Suprapubic skin (tissue), 4 donors: ENCODE results near the gene CYBC1.

ENCODE experiments used
- EP300 ChIP-seq: sonication (generic); formaldehyde crosslinking; IDR thresholded peaks from one replicate; pipeline ENCODE4 v1.6.1; 2017; ENCODE audit warnings: antibody characterized with exemption
- POLR2A ChIP-seq, 2 donors: fragments of 450-650 bp; IDR thresholded peaks; one replicate each; pipeline ENCODE4 v1.6.1; 2017; ENCODE audit warnings: antibody characterized with exemption in 2 of 2, mild to moderate bottlenecking in 2 of 2, moderate library complexity in 2 of 2
- POLR2AphosphoS5 ChIP-seq, 3 donors: sonication (generic); formaldehyde crosslinking; IDR thresholded peaks; one replicate each; pipeline ENCODE4 v1.6.1; 2017; ENCODE audit warnings: antibody characterized with exemption in 3 of 3
- TF ChIP-seq, protein P1 (sequence below), 2 donors: fragments of 200-600 bp in 1 of 2; fragments of 450-650 bp in 1 of 2; sonication (generic) in 1 of 2; IDR thresholded peaks; one replicate each; pipeline ENCODE4 v1.5.1; 2016 to 2019; ENCODE audit warnings: antibody characterized with exemption in 2 of 2, mild to moderate bottlenecking in 1 of 2, moderate library complexity in 1 of 2

DNA sequence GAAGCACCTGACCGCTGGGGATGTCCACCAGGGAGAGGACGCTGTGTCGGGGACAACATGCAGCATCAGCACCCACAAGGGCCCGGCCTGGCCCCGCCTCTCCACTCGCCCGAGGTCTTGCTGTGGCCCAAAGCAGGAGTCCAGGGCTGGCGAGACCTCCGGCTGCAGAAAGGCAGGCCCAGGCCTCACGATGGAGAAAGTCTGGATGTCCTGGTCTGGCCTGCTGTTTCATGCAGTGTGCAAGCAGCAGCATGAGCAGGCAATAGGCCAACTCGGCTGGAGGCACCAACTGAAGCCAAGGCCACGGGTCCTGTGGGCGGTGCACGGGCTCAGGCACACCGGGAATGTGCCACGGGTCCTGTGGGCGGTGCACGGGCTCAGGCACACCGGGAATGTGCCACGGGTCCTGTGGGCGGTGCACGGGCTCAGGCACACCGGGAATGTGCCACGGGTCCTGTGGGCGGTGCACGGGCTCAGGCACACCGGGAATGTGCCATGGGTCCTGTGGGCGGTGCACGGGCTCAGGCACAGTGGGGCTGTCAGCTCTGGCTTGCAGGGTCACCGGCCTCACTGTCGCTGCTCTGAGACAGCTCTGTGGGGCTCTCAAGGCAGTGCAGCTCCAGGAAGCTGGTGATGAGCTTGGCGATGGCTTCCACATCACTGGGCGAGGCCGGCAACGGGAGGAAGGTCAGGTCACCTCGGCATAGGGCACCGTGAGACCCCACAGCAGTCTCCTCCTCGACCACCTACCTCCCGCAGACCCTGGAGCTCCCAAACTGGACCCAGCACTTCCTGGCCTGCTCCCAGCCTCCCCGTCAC is 6.9 kb downstream of the CYBC1 start:
- TF ChIP-seq, protein P1, sequence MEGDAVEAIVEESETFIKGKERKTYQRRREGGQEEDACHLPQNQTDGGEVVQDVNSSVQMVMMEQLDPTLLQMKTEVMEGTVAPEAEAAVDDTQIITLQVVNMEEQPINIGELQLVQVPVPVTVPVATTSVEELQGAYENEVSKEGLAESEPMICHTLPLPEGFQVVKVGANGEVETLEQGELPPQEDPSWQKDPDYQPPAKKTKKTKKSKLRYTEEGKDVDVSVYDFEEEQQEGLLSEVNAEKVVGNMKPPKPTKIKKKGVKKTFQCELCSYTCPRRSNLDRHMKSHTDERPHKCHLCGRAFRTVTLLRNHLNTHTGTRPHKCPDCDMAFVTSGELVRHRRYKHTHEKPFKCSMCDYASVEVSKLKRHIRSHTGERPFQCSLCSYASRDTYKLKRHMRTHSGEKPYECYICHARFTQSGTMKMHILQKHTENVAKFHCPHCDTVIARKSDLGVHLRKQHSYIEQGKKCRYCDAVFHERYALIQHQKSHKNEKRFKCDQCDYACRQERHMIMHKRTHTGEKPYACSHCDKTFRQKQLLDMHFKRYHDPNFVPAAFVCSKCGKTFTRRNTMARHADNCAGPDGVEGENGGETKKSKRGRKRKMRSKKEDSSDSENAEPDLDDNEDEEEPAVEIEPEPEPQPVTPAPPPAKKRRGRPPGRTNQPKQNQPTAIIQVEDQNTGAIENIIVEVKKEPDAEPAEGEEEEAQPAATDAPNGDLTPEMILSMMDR (IDR thresholded peaks at IDR 0.05): no peak
- TF ChIP-seq POLR2AphosphoS5 (IDR thresholded peaks at IDR 0.05) (no peak), EP300 (no peak), POLR2A (IDR thresholded peaks at IDR 0.05) (no peak)
